GM10266 (cell line): Measurements from ENCODE around the gene GPLD1.
A peak's percentile ranks its signal among the peaks of the same experiment; 100 is the strongest.
"Not testable (repeated sequence)": the region's sequence is repeated elsewhere in the genome, so short reads cannot be mapped to it uniquely, and the experiment has no call there.

ENCODE experiments used
- DNase-seq: peaks from one replicate; pipeline ENCODE4 v3.0.0; 2012; ENCODE audit errors: extremely low spot score
- TF ChIP-seq, protein P1 (sequence below): IDR thresholded peaks from 2 replicates; pipeline ENCODE4 v1.5.1; 2012; ENCODE audit warnings: mild to moderate bottlenecking, low read depth; ENCODE audit not compliant: control insufficient read depth, insufficient read depth; ENCODE audit errors: missing control alignments

GPLD1 gene

DNA sequence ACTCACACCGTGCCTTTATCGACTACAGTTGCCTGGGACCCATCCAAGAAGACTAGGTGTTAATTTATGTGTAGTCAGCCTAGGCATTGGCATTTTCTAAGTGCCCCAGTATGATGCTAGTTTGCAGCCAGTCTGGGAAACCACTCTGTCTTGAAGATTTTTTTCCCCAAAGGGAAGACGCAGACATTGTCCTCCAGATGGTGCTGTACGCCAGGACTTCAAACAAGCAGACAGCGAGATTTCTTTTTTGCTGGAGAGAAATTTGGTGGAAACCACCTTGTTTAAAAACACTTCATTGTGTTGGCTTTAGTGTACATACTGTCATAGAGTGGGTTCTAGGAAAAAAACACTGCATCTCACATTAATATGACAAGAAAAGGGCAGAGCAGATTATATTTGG lies 35.4 kb upstream of the GPLD1 start:
- TF ChIP-seq, protein P1, sequence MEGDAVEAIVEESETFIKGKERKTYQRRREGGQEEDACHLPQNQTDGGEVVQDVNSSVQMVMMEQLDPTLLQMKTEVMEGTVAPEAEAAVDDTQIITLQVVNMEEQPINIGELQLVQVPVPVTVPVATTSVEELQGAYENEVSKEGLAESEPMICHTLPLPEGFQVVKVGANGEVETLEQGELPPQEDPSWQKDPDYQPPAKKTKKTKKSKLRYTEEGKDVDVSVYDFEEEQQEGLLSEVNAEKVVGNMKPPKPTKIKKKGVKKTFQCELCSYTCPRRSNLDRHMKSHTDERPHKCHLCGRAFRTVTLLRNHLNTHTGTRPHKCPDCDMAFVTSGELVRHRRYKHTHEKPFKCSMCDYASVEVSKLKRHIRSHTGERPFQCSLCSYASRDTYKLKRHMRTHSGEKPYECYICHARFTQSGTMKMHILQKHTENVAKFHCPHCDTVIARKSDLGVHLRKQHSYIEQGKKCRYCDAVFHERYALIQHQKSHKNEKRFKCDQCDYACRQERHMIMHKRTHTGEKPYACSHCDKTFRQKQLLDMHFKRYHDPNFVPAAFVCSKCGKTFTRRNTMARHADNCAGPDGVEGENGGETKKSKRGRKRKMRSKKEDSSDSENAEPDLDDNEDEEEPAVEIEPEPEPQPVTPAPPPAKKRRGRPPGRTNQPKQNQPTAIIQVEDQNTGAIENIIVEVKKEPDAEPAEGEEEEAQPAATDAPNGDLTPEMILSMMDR = peak; percentile 65
- peak; percentile 35 for DNase-seq

DNA sequence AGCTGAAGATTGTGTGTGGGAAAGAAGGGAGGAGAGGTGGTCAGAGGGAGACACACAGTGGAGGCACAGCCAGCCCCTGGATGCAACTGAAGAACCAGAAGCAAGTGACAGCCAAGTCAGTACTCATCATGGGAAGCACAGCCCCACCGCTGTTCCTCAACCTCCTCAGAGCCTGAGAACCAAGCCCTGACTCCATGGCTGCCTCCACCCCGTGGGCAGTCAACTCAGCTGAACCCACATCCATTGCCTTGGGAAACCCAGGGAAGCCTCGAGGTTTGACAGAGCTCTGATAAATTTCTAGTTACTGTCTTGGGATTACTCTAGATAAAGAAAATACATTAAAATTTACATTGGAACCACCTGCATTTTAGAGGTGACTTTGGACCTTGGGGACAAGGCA lies 35.0 kb upstream of the GPLD1 start:
- TF ChIP-seq, protein P1 = no peak
- no peak for DNase-seq

DNA sequence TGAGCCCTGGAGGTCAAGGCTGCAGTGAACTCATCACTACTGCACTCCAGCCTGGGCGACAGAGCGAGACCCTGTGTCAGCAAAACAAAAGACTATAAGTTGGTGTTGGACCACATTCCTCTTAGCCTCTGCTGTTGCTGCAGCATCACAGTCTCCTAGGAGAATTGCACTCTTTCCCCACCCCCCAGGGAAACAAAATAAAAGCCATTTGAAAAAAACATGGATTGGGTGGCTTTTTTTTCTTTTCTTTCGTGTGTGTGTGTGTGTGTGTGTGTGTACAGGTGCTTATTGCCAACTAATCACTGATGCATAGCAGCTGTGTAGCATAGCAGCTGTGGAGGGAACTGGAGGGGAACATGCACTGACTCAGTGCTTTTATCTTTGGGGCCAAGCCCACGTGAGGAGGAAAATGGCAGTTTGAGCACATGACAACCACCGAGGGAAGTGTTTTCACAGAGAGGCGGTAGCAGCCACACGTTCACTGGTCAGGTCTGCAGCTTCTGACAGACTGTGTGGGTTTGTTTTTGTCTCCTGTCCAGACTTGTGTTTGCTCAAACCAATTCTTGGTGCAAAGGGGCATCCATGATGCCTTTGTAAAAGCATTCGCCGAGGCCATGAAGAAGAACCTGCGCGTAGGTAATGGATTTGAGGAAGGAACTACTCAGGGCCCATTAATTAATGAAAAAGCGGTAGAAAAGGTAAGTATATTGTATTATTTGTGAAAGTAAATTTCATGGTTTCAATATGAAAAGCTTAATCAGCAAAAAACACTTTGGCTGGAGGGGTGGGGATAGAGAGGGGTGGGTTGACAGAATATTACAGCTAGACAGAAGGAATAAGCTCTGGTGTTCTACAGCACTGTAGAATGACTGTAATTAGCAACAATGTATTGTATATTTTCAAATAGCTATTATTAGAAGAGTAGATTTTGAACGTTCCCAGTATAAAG lies 33.1 kb upstream of the GPLD1 start:
- DNase-seq = peak; percentile 63
- TF ChIP-seq, protein P1 = no peak

DNA sequence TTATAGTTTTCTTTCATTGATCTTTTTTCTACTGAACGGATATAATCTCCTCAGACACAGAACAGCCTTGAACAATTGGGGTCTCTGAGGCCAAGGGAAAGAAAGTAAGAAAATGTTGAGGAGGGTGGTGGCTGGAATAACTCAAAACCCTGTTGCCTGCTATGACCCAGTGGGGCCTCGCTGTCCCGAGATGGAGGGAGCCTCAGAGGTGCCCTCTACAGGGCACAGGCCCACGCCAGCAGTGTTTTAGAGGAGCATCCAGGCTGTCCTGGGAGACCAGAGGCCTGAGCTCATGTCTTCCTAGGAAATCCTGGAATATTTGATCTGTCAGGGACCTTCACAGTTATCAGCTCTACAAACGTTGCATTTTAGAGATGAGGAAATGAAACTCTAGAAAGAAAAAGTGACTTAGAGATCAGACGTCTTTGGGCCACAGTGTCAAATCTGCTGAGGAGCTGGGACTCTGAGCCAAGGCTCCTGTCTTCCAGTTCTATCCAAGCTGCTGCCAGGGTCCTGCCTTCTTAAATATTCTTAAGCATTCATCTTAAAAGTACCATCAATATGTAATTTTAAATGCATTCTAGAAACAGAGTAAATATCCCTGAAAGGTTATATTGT lies 31.7 kb upstream of the GPLD1 start:
- TF ChIP-seq, protein P1 = peak; percentile 77
- peak; percentile 58 for DNase-seq

DNA sequence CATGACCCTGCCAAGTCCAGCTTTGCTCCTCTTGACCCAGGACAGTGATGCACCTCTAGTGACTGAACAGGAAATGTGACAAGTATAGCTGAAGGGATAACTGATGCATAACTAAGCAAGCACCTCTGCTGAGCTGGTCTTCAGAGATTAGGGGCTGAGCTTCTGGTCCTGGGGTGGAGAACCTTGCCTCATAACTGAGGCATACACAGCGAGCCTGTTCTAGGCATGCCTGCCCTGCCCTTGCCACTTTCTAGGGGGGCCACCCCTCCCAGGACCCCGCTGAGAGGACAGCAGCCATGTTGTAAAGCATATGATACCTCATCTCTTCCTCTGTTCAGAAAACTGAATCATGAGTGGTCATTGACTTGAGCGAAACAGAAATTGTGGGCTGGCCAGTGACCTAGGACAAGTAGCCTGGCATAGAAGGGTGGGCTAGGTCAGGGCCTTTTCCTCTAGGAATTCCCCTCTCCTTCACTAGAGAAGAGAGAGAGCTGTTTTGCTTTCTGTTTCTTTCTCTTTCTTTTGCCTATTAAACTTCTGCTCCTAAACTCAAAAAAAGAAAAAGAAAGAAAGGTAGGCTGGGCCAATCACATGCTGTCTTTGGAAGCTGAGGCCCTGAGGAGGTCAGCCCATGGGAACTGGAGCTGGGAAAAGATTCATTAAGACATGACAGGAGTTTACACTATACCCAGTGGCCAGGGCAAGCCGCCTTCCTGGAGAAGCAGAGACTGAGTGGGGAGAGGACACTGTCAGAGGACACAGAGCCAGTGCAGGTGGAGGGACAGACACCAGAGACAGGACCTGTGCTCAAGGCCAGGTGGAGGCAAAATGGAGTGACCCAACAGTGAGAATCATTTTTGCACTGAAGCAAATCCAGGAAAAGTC lies 28.5 kb upstream of the GPLD1 start:
- TF ChIP-seq, protein P1 = no peak
- DNase-seq = peak; percentile 42

DNA sequence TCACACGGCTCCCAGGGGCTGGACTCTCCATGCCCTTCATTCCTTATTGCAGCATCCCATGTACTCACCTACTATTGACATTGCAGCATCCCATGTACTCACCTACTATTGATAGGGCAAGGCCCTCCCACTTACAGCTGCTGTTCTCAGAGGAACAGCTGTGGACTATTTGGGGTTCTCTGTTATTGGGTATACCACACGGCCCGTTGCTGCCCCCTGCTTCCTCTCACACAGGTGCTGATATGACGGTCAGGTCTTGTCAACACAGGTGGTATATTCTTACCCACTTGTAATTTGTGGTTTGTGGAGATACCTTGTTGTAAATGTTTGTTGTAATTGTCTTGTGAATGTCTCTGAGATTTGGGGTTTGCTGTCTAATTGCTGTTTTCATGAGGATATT lies 24.2 kb upstream of the GPLD1 start:
- TF ChIP-seq, protein P1 = peak; percentile 13
- no peak for DNase-seq

- DNase-seq = not testable (repeated sequence)
Measured at GRCh38 chr6:24511976-24512375, 22.6 kb upstream of the GPLD1 start.
